GM12865 (cell line): Measurements from ENCODE around the gene RBBP7.
A peak's percentile ranks its signal among the peaks of the same experiment; 100 is the strongest.

Experiments
- DNase-seq: peaks from one replicate; pipeline ENCODE4 v3.0.0; 2010; ENCODE audit warnings: low read depth
- H3K4me3 ChIP-seq: 2 replicates; pipeline ENCODE4 v1.5.1; 2011; ENCODE audit warnings: mild to moderate bottlenecking, low read depth, low read length, control low read depth
- CTCF ChIP-seq: IDR thresholded peaks from 2 replicates; pipeline ENCODE4 v1.5.1; 2011; ENCODE audit warnings: low read length, control low read depth, low read depth, inconsistent platforms; ENCODE audit not compliant: insufficient read depth; ENCODE audit errors: missing control alignments

RBBP7 gene

GRCh38 chrX:16814597-16814996 is 55.6 kb downstream of the RBBP7 start:
- DNase-seq, result no peak
- no peak for TF ChIP-seq CTCF
- no peak overlapping the region for H3K4me3 ChIP-seq

GRCh38 chrX:16807976-16808542 is 62.1 kb downstream of the RBBP7 start:
- TF ChIP-seq CTCF, result no peak
- no peak for DNase-seq

GRCh38 chrX:16807548-16807947 is 62.6 kb downstream of the RBBP7 start:
- H3K4me3 ChIP-seq, result no peak overlapping the region
- no peak for TF ChIP-seq CTCF
- no peak for DNase-seq

More at GRCh38 chrX:16807976-16808542, 62.1 kb downstream of the RBBP7 start:
- no peak overlapping the region for H3K4me3 ChIP-seq

GRCh38 chrX:16804923-16805464 is 65.2 kb downstream of the RBBP7 start:
- no peak for TF ChIP-seq CTCF
- DNase-seq, result peak; percentile 36
- no peak overlapping the region for H3K4me3 ChIP-seq

- no peak for DNase-seq
Measured at GRCh38 chrX:16797841-16798240, 72.3 kb downstream of the RBBP7 start.

GRCh38 chrX:16797358-16797757 is 72.8 kb downstream of the RBBP7 start:
- no peak for TF ChIP-seq CTCF
- no peak for DNase-seq
- no peak overlapping the region for H3K4me3 ChIP-seq

More at GRCh38 chrX:16797841-16798240, 72.3 kb downstream of the RBBP7 start:
- no peak overlapping the region for H3K4me3 ChIP-seq
- no peak for TF ChIP-seq CTCF

- no peak for TF ChIP-seq CTCF
Measured at GRCh38 chrX:16796298-16796697, 73.9 kb downstream of the RBBP7 start.

More at GRCh38 chrX:16796298-16796697, 73.9 kb downstream of the RBBP7 start:
- no peak for DNase-seq
- H3K4me3 ChIP-seq, result no peak overlapping the region
